ENCODE data around the gene SLC7A14.

The SLC7A14 gene

DNA sequence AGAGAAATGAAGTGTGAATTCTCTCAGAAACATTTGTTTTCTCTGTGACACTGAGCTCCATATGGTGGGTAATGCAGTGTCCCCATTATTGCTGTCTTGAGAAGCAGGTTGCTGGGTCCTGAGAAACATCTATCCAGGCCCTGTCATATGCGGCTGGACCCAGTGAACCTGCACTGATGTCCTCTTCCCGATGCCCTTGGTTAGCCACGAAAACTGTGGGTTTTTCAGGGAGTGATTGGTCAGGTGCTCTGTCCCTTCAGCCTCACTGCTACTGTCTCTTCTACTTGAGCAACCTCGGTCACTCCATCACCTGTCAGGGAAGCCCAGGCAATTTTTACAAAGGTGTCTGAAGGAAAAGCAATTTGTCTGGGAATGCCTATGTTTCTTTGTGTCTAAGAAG lies 77.0 kb downstream of the SLC7A14 start:
- TF ChIP-seq, protein P1, sequence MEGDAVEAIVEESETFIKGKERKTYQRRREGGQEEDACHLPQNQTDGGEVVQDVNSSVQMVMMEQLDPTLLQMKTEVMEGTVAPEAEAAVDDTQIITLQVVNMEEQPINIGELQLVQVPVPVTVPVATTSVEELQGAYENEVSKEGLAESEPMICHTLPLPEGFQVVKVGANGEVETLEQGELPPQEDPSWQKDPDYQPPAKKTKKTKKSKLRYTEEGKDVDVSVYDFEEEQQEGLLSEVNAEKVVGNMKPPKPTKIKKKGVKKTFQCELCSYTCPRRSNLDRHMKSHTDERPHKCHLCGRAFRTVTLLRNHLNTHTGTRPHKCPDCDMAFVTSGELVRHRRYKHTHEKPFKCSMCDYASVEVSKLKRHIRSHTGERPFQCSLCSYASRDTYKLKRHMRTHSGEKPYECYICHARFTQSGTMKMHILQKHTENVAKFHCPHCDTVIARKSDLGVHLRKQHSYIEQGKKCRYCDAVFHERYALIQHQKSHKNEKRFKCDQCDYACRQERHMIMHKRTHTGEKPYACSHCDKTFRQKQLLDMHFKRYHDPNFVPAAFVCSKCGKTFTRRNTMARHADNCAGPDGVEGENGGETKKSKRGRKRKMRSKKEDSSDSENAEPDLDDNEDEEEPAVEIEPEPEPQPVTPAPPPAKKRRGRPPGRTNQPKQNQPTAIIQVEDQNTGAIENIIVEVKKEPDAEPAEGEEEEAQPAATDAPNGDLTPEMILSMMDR (conservative IDR thresholded peaks at IDR 0.05): no peak
- TF ChIP-seq ZFX (IDR thresholded peaks at IDR 0.05): no peak
- no peak overlapping the region for H3K27ac ChIP-seq

DNA sequence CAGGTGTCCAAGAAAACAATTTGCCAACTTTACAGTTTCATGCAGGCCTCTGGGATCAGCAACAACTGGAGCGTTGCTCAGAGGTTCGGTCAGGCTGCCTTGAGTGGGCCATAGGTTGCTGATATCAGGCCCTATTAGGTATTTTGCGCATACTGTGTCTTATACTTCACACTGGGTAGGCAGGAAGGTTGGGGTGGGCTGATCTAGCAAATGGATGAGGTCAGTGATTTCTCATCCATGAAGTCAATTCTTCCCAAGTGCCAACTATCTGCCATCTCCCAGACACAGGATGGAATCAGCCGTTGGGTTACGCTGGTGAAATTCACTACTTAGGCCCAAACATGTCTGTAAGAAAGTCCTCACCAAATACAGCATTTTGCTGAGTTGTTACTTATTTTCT lies 77.6 kb downstream of the SLC7A14 start:
- TF ChIP-seq, protein P1 (conservative IDR thresholded peaks at IDR 0.05): no peak
- TF ChIP-seq ZFX (IDR thresholded peaks at IDR 0.05): no peak

DNA sequence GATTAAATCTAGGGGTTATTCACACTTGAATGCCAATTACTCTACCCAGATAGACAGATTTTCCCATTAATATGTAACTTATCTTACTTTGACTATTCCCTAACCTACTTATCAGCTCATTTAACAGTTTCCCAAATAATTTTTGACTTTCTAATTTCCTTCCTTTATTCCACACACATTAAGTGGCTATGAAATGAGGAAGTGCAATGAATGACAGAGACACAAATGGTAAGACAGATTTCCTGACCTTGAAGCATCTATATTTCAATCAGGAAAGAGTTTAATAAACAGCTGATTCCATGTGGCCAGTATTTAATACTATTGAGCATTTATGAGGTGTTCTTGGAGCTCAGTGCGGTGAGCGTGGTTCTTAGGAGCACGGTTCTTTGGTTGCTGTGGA lies 78.8 kb downstream of the SLC7A14 start:
- H3K27ac ChIP-seq: peak overlapping the region; percentile 37
- no peak for TF ChIP-seq ZFX (IDR thresholded peaks at IDR 0.05)
- TF ChIP-seq, protein P1 (conservative IDR thresholded peaks at IDR 0.05): no peak

More for the DNA sequence above, 77.6 kb downstream of the SLC7A14 start:
- no peak overlapping the region for H3K27ac ChIP-seq

DNA sequence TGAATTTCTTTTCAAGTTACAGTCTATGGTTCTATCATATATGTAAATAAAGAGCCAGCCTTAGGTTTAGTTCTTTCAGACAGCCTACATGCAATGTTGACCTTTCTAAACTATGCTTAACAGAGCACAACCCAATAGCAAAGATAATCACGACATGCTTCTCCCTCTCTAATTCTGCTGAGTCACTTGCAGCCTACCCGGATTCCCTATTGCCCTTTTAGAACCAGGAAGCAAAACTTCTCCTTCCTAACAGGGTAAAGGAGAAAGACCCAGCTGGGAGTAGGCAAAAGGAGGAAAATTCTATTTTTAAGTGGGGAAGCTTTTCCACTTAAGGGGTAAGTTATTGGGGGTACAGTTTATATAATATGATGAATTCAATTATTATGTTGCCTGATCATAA lies 79.3 kb downstream of the SLC7A14 start:
- no peak overlapping the region for H3K27ac ChIP-seq
- TF ChIP-seq ZFX (IDR thresholded peaks at IDR 0.05): no peak
- TF ChIP-seq, protein P1 (conservative IDR thresholded peaks at IDR 0.05): no peak

DNA sequence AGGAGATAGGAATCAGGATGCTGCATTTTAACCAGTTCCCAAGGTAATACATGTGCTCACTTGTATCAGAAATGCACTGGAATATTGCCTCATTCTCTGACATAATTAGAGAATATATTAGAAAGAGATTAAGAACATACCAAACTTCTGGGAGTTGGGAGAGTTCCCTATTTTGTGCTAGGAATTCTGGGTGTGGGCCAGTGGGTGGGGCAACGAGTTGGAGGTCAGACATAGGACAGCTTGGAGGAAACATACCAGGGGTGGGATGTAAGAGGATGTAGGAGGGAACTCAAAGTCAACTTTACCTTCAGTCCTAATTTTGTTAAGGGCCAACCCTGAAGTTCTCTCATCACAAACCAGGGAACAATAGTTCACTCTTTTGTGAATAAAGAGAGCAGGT lies 83.6 kb downstream of the SLC7A14 start:
- no peak overlapping the region for H3K27ac ChIP-seq
- TF ChIP-seq, protein P1 (conservative IDR thresholded peaks at IDR 0.05): no peak
- TF ChIP-seq ZFX (IDR thresholded peaks at IDR 0.05): no peak

DNA sequence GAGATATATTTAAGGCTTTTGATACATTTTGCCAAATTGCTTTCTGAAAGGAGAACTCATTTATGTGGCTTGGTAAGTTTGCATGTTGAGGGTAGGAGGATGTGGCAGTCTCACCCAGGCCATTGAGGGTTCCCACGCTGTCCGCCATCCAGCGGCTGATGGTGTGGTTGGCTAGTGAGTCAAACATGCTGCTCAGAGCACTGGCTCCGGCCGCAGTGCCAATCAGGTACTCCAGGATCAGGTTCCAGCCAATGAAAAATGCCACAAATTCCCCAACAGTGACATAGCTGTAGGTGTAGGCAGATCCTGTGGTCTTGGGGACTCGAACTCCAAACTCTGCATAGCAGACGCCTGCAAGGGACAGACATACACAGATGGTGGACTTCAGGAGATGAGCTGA lies 84.9 kb downstream of the SLC7A14 start:
- H3K27ac ChIP-seq: no peak overlapping the region
- TF ChIP-seq, protein P1 (conservative IDR thresholded peaks at IDR 0.05): no peak
- TF ChIP-seq ZFX (IDR thresholded peaks at IDR 0.05): no peak

DNA sequence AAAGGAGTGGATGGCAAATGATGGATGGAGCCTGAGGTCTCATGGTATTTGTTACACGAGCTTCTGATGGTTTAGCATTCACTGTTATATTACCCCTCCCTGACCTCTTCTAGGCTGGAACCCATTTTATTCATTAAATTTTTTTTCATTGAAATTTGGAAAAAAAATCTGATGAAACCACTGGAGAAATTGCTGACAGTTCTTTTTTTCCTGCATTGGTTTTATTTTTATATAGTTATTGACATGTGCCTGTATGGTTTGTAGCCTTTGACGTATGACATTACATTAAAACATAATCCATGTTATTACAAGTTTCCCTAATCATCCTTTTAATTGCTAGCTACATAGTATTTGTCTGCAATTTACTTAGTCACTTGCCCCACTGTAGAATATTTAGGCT lies 85.4 kb downstream of the SLC7A14 start:
- no peak overlapping the region for H3K27ac ChIP-seq
- no peak for TF ChIP-seq ZFX (IDR thresholded peaks at IDR 0.05)
- TF ChIP-seq, protein P1 (conservative IDR thresholded peaks at IDR 0.05): no peak

Measured in C4-2B (cell line).